ENCODE data around the gene TBCK. TPM values are rescaled to one million over a fixed set of nuclear protein-coding genes. Genes with fewer than 3 reads are reported as not detected.
"Not testable (repeated sequence)": the region's sequence is repeated elsewhere in the genome, so short reads cannot be mapped to it uniquely, and the experiment has no call there.

Gene TBCK
- total RNA-seq, 2 experiments from 2014 or later, result 19.4 to 21.6 TPM

GRCh38 chr4:106172861-106173260 is 143.1 kb downstream of the TBCK start:
- no peaks in the 10 kb centered on the region for H3K27me3 Mint-ChIP-seq (ENCODE audit: low read depth)

GRCh38 chr4:106165351-106166010 is 150.5 kb downstream of the TBCK start:
- no peak for DNase-seq
- no peaks in the 10 kb centered on the region for H3K4me1 Mint-ChIP-seq (ENCODE audit: low read depth)
- intact Hi-C loops (cut with micrococcal nuclease), result no loop called here
- H3K27ac Mint-ChIP-seq, result no peak overlapping the region
- H3K4me3 Mint-ChIP-seq, result no peak overlapping the region
- peaks cover 4% of the 10 kb centered on the region for H3K9me3 Mint-ChIP-seq
- H3K27me3 Mint-ChIP-seq (ENCODE audit: low read depth), result no peaks in the 10 kb centered on the region
- CTCF ChIA-PET, result no interaction called here
- peaks cover 35% of the 10 kb centered on the region for H3K36me3 Mint-ChIP-seq (ENCODE audit: low read depth)

More at GRCh38 chr4:106172861-106173260, 143.1 kb downstream of the TBCK start:
- no peak overlapping the region for H3K27ac Mint-ChIP-seq
- intact Hi-C loops (cut with micrococcal nuclease), result loop anchor here (5.0 kb wide), 1 partner anchor 874 kb away; no protein-coding TSS in a partner anchor
- H3K36me3 Mint-ChIP-seq (ENCODE audit: low read depth), result peaks cover 24% of the 10 kb centered on the region
- no peaks in the 10 kb centered on the region for H3K4me1 Mint-ChIP-seq (ENCODE audit: low read depth)
- CTCF ChIA-PET, result no interaction called here
- DNase-seq, result no peak
- H3K4me3 Mint-ChIP-seq, result no peak overlapping the region
- no peaks in the 10 kb centered on the region for H3K9me3 Mint-ChIP-seq

- CTCF ChIA-PET, result no interaction called here
- no peak overlapping the region for H3K27ac Mint-ChIP-seq
- H3K27me3 Mint-ChIP-seq (ENCODE audit: low read depth), result no peaks in the 10 kb centered on the region
- intact Hi-C loops (cut with micrococcal nuclease), result no loop called here
- H3K4me3 Mint-ChIP-seq, result no peak overlapping the region
- H3K9me3 Mint-ChIP-seq, result peaks cover 4% of the 10 kb centered on the region
- no peak for DNase-seq
- H3K36me3 Mint-ChIP-seq (ENCODE audit: low read depth), result peaks cover 44% of the 10 kb centered on the region
- H3K4me1 Mint-ChIP-seq (ENCODE audit: low read depth), result no peaks in the 10 kb centered on the region
Observed at GRCh38 chr4:106162278-106162677, 153.7 kb downstream of the TBCK start.

GRCh38 chr4:106160560-106160959 is 155.4 kb downstream of the TBCK start:
- Mint-ChIP-seq H3K27ac (no peak overlapping the region), H3K4me1 (ENCODE audit: low read depth) (no peaks in the 10 kb centered on the region), H3K27me3 (ENCODE audit: low read depth) (no peaks in the 10 kb centered on the region), H3K36me3 (ENCODE audit: low read depth) (peaks cover 58% of the 10 kb centered on the region), H3K9me3 (peaks cover 4% of the 10 kb centered on the region), H3K4me3 (no peak overlapping the region)
- intact Hi-C loops (cut with micrococcal nuclease), result no loop called here
- CTCF ChIA-PET, result no interaction called here
- no peak for DNase-seq

GRCh38 chr4:106149911-106150310 is 166.1 kb downstream of the TBCK start:
- Mint-ChIP-seq H3K4me3 (no peak overlapping the region), H3K9me3 (peaks cover 44% of the 10 kb centered on the region), H3K36me3 (ENCODE audit: low read depth) (peaks cover 64% of the 10 kb centered on the region), H3K4me1 (ENCODE audit: low read depth) (no peaks in the 10 kb centered on the region), H3K27me3 (ENCODE audit: low read depth) (no peaks in the 10 kb centered on the region), H3K27ac (no peak overlapping the region)
- intact Hi-C loops (cut with micrococcal nuclease), result no loop called here
- DNase-seq, result no peak
- CTCF ChIA-PET, result no interaction called here

- DNase-seq, result no peak
- H3K36me3 Mint-ChIP-seq (ENCODE audit: low read depth), result peaks cover 59% of the 10 kb centered on the region
- no peak overlapping the region for H3K4me3 Mint-ChIP-seq
- H3K4me1 Mint-ChIP-seq (ENCODE audit: low read depth), result no peaks in the 10 kb centered on the region
- CTCF ChIA-PET, result interaction anchor here (0.6 kb wide), 1 partner anchor 11 kb away, joined by 3 read pairs; no protein-coding TSS in a partner anchor
- H3K9me3 Mint-ChIP-seq, result peaks cover 42% of the 10 kb centered on the region
- no peaks in the 10 kb centered on the region for H3K27me3 Mint-ChIP-seq (ENCODE audit: low read depth)
- no peak overlapping the region for H3K27ac Mint-ChIP-seq
- intact Hi-C loops (cut with micrococcal nuclease), result no loop called here
Observed at GRCh38 chr4:106149026-106149425, 167.0 kb downstream of the TBCK start.

DNA sequence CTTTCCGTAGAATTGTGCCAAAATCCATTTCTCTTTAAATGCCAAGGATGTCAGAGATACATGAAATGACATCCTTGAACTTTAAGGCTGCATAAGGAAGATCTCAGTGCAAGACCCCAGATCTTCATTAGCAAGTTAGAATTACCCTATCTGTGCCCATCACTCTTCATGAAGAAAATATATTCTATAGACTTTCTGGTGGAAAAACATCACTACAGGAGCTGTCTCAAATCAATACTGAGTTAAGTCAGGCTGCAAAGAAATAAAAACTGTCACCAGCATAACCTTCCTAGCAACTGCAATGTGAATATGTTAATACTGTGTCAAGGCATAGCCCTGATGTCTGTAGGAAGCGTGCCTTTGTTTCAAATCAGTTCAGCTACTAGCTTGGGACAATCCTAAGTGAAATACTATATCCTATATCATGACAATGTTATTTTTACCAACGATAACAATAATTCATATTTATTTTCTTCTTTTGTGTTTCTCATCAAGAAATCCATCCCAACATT is 173.3 kb downstream of the TBCK start:
- intact Hi-C loops (cut with micrococcal nuclease), result no loop called here
- Mint-ChIP-seq H3K27me3 (ENCODE audit: low read depth) (no peaks in the 10 kb centered on the region), H3K9me3 (peaks cover 9% of the 10 kb centered on the region), H3K4me3 (no peak overlapping the region), H3K36me3 (ENCODE audit: low read depth) (peaks cover 27% of the 10 kb centered on the region), H3K27ac (no peak overlapping the region), H3K4me1 (ENCODE audit: low read depth) (peaks cover 2% of the 10 kb centered on the region)
- DNase-seq, result no peak
- CTCF ChIA-PET, result no interaction called here

GRCh38 chr4:106140601-106141000 is 175.4 kb downstream of the TBCK start:
- H3K4me3 Mint-ChIP-seq, result no peak overlapping the region
- intact Hi-C loops (cut with micrococcal nuclease), result no loop called here
- DNase-seq, result no peak
- CTCF ChIA-PET, result no interaction called here
- H3K27me3 Mint-ChIP-seq (ENCODE audit: low read depth), result no peaks in the 10 kb centered on the region
- no peak overlapping the region for H3K27ac Mint-ChIP-seq
- H3K36me3 Mint-ChIP-seq (ENCODE audit: low read depth), result peaks cover 15% of the 10 kb centered on the region
- H3K9me3 Mint-ChIP-seq, result no peaks in the 10 kb centered on the region
- H3K4me1 Mint-ChIP-seq (ENCODE audit: low read depth), result peaks cover 2% of the 10 kb centered on the region

- CTCF ChIA-PET, result no interaction called here
- Mint-ChIP-seq H3K27ac (no peak overlapping the region), H3K36me3 (ENCODE audit: low read depth) (peaks cover 31% of the 10 kb centered on the region), H3K4me3 (no peak overlapping the region), H3K27me3 (ENCODE audit: low read depth) (no peaks in the 10 kb centered on the region), H3K9me3 (peaks cover 14% of the 10 kb centered on the region), H3K4me1 (ENCODE audit: low read depth) (peaks cover 2% of the 10 kb centered on the region)
- intact Hi-C loops (cut with micrococcal nuclease), result no loop called here
- no peak for DNase-seq
Observed at GRCh38 chr4:106136777-106137331, 179.2 kb downstream of the TBCK start.

- DNase-seq, result no peak
- no peaks in the 10 kb centered on the region for H3K27me3 Mint-ChIP-seq (ENCODE audit: low read depth)
- CTCF ChIA-PET, result no interaction called here
- intact Hi-C loops (cut with micrococcal nuclease), result no loop called here
- H3K4me3 Mint-ChIP-seq, result no peak overlapping the region
- peaks cover 18% of the 10 kb centered on the region for H3K9me3 Mint-ChIP-seq
- H3K27ac Mint-ChIP-seq, result no peak overlapping the region
- H3K4me1 Mint-ChIP-seq (ENCODE audit: low read depth), result no peaks in the 10 kb centered on the region
- peaks cover 45% of the 10 kb centered on the region for H3K36me3 Mint-ChIP-seq (ENCODE audit: low read depth)
Observed at GRCh38 chr4:106132045-106132444, 184.0 kb downstream of the TBCK start.

GRCh38 chr4:106126062-106126461 is 189.9 kb downstream of the TBCK start:
- CTCF ChIA-PET, result no interaction called here
- Mint-ChIP-seq H3K27ac (no peak overlapping the region), H3K4me1 (ENCODE audit: low read depth) (no peaks in the 10 kb centered on the region), H3K4me3 (no peak overlapping the region), H3K9me3 (peaks cover 6% of the 10 kb centered on the region), H3K27me3 (ENCODE audit: low read depth) (no peaks in the 10 kb centered on the region), H3K36me3 (ENCODE audit: low read depth) (peaks cover 33% of the 10 kb centered on the region)
- no peak for DNase-seq
- intact Hi-C loops (cut with micrococcal nuclease), result no loop called here

- H3K27me3 Mint-ChIP-seq (ENCODE audit: low read depth); CTCF ChIA-PET; H3K4me3 Mint-ChIP-seq; DNase-seq; H3K9me3 Mint-ChIP-seq; H3K27ac Mint-ChIP-seq; intact Hi-C loops (cut with micrococcal nuclease); H3K4me1 Mint-ChIP-seq (ENCODE audit: low read depth): not testable (repeated sequence)
- H3K36me3 Mint-ChIP-seq (ENCODE audit: low read depth), result peaks cover 32% of the 10 kb centered on the region
Observed at GRCh38 chr4:106119949-106120555, 196.0 kb downstream of the TBCK start.

DNA sequence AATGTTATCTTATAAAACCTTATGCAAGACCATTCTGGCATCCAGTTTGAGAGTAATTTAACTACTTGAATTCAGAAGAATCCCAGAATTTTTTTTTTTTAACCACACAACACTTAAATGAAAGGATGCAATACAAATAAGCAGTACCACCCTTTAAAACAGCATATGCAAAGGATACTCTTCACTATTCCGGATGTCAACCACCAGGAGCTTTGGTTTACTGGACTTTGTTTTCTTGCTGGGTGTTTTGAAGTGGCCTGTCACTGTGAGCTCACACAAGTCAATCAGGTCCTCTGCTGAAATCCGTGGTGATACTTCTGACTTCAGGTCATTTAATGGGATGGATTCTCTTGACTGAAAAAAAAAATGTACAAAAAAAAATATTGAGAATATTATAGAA is 200.0 kb downstream of the TBCK start:
- Mint-ChIP-seq H3K9me3 (peaks cover 27% of the 10 kb centered on the region), H3K27ac (no peak overlapping the region), H3K36me3 (ENCODE audit: low read depth) (peaks cover 62% of the 10 kb centered on the region), H3K4me1 (ENCODE audit: low read depth) (no peaks in the 10 kb centered on the region), H3K27me3 (ENCODE audit: low read depth) (no peaks in the 10 kb centered on the region), H3K4me3 (no peak overlapping the region)
- no peak for DNase-seq
- CTCF ChIA-PET, result no interaction called here
- intact Hi-C loops (cut with micrococcal nuclease), result no loop called here

Measured in activated naive CD4-positive, alpha-beta T cell treated with anti-CD3 and anti-CD28 coated beads for 36 hours (primary cell).